ENCODE results near the gene IL1RAPL2.

The IL1RAPL2 gene

GRCh38 chrX:105744291-105744690, 1178.3 kb downstream of the IL1RAPL2 start:
- DNase-seq (ENCODE audit: low read depth, low spot score): no peak
- Histone ChIP-seq H3K27ac (no peak overlapping the region), H3K9ac (ENCODE audit: insufficient read length) (no peak overlapping the region), H3K36me3 (ENCODE audit: insufficient read depth, low read length) (no peaks in the 10 kb centered on the region), H3K9me3 (ENCODE audit: low read depth, low read length) (no peaks in the 10 kb centered on the region), H3K4me3 (no peak overlapping the region)
- TF ChIP-seq FOXP2 (optimal IDR thresholded peaks at IDR 0.05; ENCODE audit: control extremely low read depth, extremely low read length, insufficient read depth) (no peak), POLR2AphosphoS5 (IDR thresholded peaks at IDR 0.05; ENCODE audit: borderline replicate concordance, low read depth, low read length) (no peak), EZH2 (IDR thresholded peaks at IDR 0.05) (no peak)

DNA sequence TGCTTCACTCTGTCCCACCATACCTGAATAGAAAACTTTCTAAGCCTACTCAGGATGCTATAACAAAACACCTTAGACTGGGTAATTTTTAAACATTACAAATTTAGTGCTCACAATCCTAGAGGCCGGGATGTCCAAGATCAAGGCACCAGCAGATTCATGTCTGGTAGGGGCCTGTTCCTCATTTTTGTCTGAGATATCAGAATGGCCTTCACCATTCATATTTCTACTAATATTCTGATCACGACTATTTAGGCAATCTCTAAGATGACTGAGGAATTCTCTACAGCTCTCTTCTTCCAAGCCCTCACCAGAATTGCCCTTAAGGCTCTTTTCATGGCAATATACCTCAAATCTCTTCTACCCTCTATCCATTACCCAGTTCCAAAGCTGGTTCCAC, 1178.9 kb downstream of the IL1RAPL2 start:
- Histone ChIP-seq H3K27ac (no peak overlapping the region), H3K9me3 (ENCODE audit: low read depth, low read length) (no peaks in the 10 kb centered on the region), H3K9ac (ENCODE audit: insufficient read length) (no peak overlapping the region), H3K36me3 (ENCODE audit: insufficient read depth, low read length) (no peaks in the 10 kb centered on the region), H3K4me3 (no peak overlapping the region)
- DNase-seq (ENCODE audit: low read depth, low spot score): no peak
- no peak for TF ChIP-seq POLR2AphosphoS5 (IDR thresholded peaks at IDR 0.05; ENCODE audit: borderline replicate concordance, low read depth, low read length)
- no peak for TF ChIP-seq FOXP2 (optimal IDR thresholded peaks at IDR 0.05; ENCODE audit: control extremely low read depth, extremely low read length, insufficient read depth)
- TF ChIP-seq EZH2 (IDR thresholded peaks at IDR 0.05): no peak

GRCh38 chrX:105745863-105746262, 1179.9 kb downstream of the IL1RAPL2 start:
- DNase-seq (ENCODE audit: low read depth, low spot score): no peak

GRCh38 chrX:105752338-105752956, 1186.4 kb downstream of the IL1RAPL2 start:
- Histone ChIP-seq H3K27ac (peak overlapping the region; percentile 73), H3K9ac (ENCODE audit: insufficient read length) (no peak overlapping the region), H3K36me3 (ENCODE audit: insufficient read depth, low read length) (no peaks in the 10 kb centered on the region), H3K4me3 (no peak overlapping the region), H3K9me3 (ENCODE audit: low read depth, low read length) (no peaks in the 10 kb centered on the region)
- no peak for DNase-seq (ENCODE audit: low read depth, low spot score)
- TF ChIP-seq POLR2AphosphoS5 (IDR thresholded peaks at IDR 0.05; ENCODE audit: borderline replicate concordance, low read depth, low read length): no peak

More at GRCh38 chrX:105745863-105746262, 1179.9 kb downstream of the IL1RAPL2 start:
- Histone ChIP-seq H3K36me3 (ENCODE audit: insufficient read depth, low read length) (no peaks in the 10 kb centered on the region), H3K27ac (no peak overlapping the region), H3K9me3 (ENCODE audit: low read depth, low read length) (no peaks in the 10 kb centered on the region), H3K9ac (ENCODE audit: insufficient read length) (no peak overlapping the region), H3K4me3 (no peak overlapping the region)
- TF ChIP-seq POLR2AphosphoS5 (IDR thresholded peaks at IDR 0.05; ENCODE audit: borderline replicate concordance, low read depth, low read length): no peak
- TF ChIP-seq FOXP2 (optimal IDR thresholded peaks at IDR 0.05; ENCODE audit: control extremely low read depth, extremely low read length, insufficient read depth): no peak
- no peak for TF ChIP-seq EZH2 (IDR thresholded peaks at IDR 0.05)

DNA sequence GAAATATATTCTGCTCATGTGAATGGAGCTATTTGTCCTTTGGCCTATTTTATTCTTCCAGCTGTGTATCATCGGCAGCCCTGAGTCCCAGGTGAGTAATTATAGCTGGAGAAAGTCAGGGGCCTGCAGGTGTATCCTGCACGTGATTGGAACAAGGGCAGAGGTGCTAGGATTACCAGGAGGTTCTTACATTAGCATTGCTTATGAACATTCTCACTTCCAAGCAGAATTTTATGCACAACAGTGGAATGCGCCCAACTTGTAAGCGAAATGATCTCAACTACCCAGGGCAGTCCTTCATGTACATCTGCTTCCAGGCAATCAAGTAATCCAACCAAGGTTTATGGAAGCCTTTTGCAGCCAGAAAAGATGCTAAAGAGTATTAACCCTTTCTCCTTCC, 1187.4 kb downstream of the IL1RAPL2 start:
- no peak for DNase-seq (ENCODE audit: low read depth, low spot score)
- Histone ChIP-seq H3K27ac (no peak overlapping the region), H3K9me3 (ENCODE audit: low read depth, low read length) (no peaks in the 10 kb centered on the region), H3K9ac (ENCODE audit: insufficient read length) (no peak overlapping the region), H3K36me3 (ENCODE audit: insufficient read depth, low read length) (no peaks in the 10 kb centered on the region), H3K4me3 (no peak overlapping the region)
- TF ChIP-seq EZH2 (IDR thresholded peaks at IDR 0.05) (no peak), POLR2AphosphoS5 (IDR thresholded peaks at IDR 0.05; ENCODE audit: borderline replicate concordance, low read depth, low read length) (no peak), FOXP2 (optimal IDR thresholded peaks at IDR 0.05; ENCODE audit: control extremely low read depth, extremely low read length, insufficient read depth) (no peak)

DNA sequence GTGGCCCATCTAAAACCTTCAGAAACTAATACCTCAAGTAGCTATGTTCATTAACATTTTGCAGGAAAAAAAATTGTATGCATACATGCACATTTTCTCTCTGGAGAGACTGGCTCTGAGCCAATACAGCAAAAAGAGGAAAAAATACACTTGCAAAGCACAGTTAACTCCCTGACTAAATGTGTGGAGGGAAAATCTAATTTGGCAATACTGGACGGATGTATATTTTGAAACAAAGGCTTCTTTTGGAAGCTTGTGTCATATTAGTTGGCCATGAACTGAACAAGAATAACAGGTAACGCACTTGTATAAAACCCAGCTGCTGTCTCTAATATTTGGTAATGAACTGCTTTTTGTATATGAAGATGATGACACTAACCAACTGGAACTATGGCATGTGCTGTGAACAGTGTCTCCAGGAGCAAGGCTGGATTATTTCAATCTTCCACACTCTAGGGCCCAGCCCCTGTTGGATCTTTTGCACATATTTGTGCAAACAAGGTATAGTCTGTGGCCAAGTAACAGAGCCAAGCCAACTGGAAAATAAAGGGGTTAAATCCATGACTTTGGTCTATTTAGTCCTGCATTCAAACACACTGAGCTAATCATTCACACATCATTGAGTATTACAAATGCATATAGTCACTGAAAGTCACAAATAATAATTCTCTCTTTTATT, 1188.4 kb downstream of the IL1RAPL2 start:
- Histone ChIP-seq H3K9ac (ENCODE audit: insufficient read length) (no peak overlapping the region), H3K9me3 (ENCODE audit: low read depth, low read length) (no peaks in the 10 kb centered on the region), H3K4me3 (no peak overlapping the region), H3K27ac (no peak overlapping the region), H3K36me3 (ENCODE audit: insufficient read depth, low read length) (no peaks in the 10 kb centered on the region)
- TF ChIP-seq POLR2AphosphoS5 (IDR thresholded peaks at IDR 0.05; ENCODE audit: borderline replicate concordance, low read depth, low read length) (no peak), FOXP2 (optimal IDR thresholded peaks at IDR 0.05; ENCODE audit: control extremely low read depth, extremely low read length, insufficient read depth) (no peak), EZH2 (IDR thresholded peaks at IDR 0.05) (no peak)
- DNase-seq (ENCODE audit: low read depth, low spot score): no peak

DNA sequence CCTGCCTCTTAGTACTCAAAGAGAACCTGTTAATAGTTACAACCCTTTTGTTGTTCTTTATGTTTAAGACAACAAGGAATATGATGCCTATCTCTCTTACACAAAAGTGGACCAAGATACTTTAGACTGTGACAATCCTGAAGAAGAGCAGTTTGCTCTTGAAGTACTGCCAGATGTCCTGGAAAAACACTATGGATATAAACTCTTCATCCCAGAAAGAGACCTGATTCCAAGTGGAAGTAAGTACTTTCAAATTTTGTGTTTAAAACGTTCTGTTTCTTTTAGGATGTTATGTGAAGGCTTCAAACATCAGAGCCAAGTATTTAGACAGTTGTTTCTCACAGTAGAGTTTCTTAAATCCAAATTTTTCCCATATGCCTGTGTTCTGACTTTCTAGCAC, 1189.1 kb downstream of the IL1RAPL2 start:
- Histone ChIP-seq H3K36me3 (ENCODE audit: insufficient read depth, low read length) (no peaks in the 10 kb centered on the region), H3K4me3 (no peak overlapping the region), H3K27ac (no peak overlapping the region), H3K9me3 (ENCODE audit: low read depth, low read length) (no peaks in the 10 kb centered on the region), H3K9ac (ENCODE audit: insufficient read length) (no peak overlapping the region)
- DNase-seq (ENCODE audit: low read depth, low spot score): no peak
- TF ChIP-seq EZH2 (IDR thresholded peaks at IDR 0.05) (no peak), FOXP2 (optimal IDR thresholded peaks at IDR 0.05; ENCODE audit: control extremely low read depth, extremely low read length, insufficient read depth) (no peak), POLR2AphosphoS5 (IDR thresholded peaks at IDR 0.05; ENCODE audit: borderline replicate concordance, low read depth, low read length) (no peak)

DNA sequence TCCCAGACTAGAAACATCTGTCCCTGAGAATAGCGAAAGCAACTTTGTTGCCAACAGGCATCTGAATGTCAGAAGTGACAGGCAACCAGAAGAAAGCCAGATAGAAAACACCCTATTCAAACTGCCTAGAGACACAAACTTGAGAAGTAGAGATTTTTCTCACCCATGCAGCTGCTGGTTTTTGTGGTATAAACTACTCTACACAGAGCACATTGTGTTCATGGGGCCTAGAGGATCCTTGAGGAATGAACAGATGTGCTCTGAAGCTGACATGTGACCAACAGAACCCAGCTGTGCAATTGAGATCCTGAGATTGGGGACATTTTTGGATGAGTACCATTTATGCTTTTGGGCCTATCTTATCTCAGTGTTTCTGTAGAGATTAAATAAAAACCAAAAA, 1192.8 kb downstream of the IL1RAPL2 start:
- no peaks in the 10 kb centered on the region for H3K9me3 ChIP-seq (ENCODE audit: low read depth, low read length)
- H3K27ac ChIP-seq: peak overlapping the region; percentile 61; the same call in 1 of the 2 replicates
- no peaks in the 10 kb centered on the region for H3K36me3 ChIP-seq (ENCODE audit: insufficient read depth, low read length)
- TF ChIP-seq EZH2 (IDR thresholded peaks at IDR 0.05): no peak
- no peak for TF ChIP-seq FOXP2 (optimal IDR thresholded peaks at IDR 0.05; ENCODE audit: control extremely low read depth, extremely low read length, insufficient read depth)
- TF ChIP-seq POLR2AphosphoS5 (IDR thresholded peaks at IDR 0.05; ENCODE audit: borderline replicate concordance, low read depth, low read length): no peak
- DNase-seq (ENCODE audit: low read depth, low spot score): no peak
- no peak overlapping the region for H3K9ac ChIP-seq (ENCODE audit: insufficient read length)
- H3K4me3 ChIP-seq: no peak overlapping the region
